ENCODE data around the gene CLDN6. TPM values are rescaled to one million over a fixed set of nuclear protein-coding genes. Genes with fewer than 3 reads are reported as not detected.

The CLDN6 gene
- polyA plus RNA-seq (2011; rRNA removed) (0.12 TPM in 1 of 2 replicates, not detected in the other), polyA minus RNA-seq (2011; rRNA and poly(A)+ RNA removed) (not detected in 2 replicates)

- Histone ChIP-seq H3K36me3 (ENCODE audit: control insufficient read depth, insufficient read depth, low read length) (peaks cover 11% of the 10 kb centered on the region), H3K27me3 (ENCODE audit: control insufficient read depth, insufficient read depth, low read length) (no peaks in the 10 kb centered on the region; the same call in 1 of the 2 replicates), H3K4me3 (ENCODE audit: low read depth, low read length) (no peak within 1 kb of the TSS)
- POLR2A ChIA-PET: no interaction called here
- DNase-seq (ENCODE audit: low read depth): no peak
- CTCF ChIA-PET: interaction anchor here (1.2 to 6.3 kb wide), 3 partner anchors 8 to 18 kb away, joined by 4 to 78 read pairs (median 4); no protein-coding TSS in a partner anchor
- 0 out of 2 replicates have a peak, but pooled peaks have one; percentile 8 for TF ChIP-seq CTCF (IDR thresholded peaks at IDR 0.05; ENCODE audit: insufficient read depth, low read depth, low read length)
Observed at GRCh38 chr16:3017794-3018506, at the start of gene CLDN6. Gene CLDN6 (minus strand): TSS chr16:3018183. CDS start chr16:3016021, 2,162 bp downstream.

GRCh38 chr16:3066440-3066748 lies 48.4 kb upstream of the CLDN6 start:
- Histone ChIP-seq H3K36me3 (ENCODE audit: control insufficient read depth, insufficient read depth, low read length) (no peaks in the 10 kb centered on the region), H3K27me3 (ENCODE audit: control insufficient read depth, insufficient read depth, low read length) (no peaks in the 10 kb centered on the region), H3K4me3 (ENCODE audit: low read depth, low read length) (no peak overlapping the region)
- DNase-seq (ENCODE audit: low read depth): no peak
- CTCF ChIA-PET: interaction anchor here (0.7 kb wide), 1 partner anchor 26 kb away, joined by 3 read pairs; no protein-coding TSS in a partner anchor
- POLR2A ChIA-PET: no interaction called here
- TF ChIP-seq CTCF (IDR thresholded peaks at IDR 0.05; ENCODE audit: insufficient read depth, low read depth, low read length): no peak

GRCh38 chr16:3065742-3066439 lies 47.9 kb upstream of the CLDN6 start:
- TF ChIP-seq CTCF (IDR thresholded peaks at IDR 0.05; ENCODE audit: insufficient read depth, low read depth, low read length): no peak
- no peaks in the 10 kb centered on the region for H3K27me3 ChIP-seq (ENCODE audit: control insufficient read depth, insufficient read depth, low read length)
- POLR2A ChIA-PET: no interaction called here
- DNase-seq (ENCODE audit: low read depth): no peak
- CTCF ChIA-PET: interaction anchor here (0.7 kb wide), 1 partner anchor 27 kb away, joined by 3 read pairs; no protein-coding TSS in a partner anchor
- no peak overlapping the region for H3K4me3 ChIP-seq (ENCODE audit: low read depth, low read length)
- H3K36me3 ChIP-seq (ENCODE audit: control insufficient read depth, insufficient read depth, low read length): no peaks in the 10 kb centered on the region

DNA sequence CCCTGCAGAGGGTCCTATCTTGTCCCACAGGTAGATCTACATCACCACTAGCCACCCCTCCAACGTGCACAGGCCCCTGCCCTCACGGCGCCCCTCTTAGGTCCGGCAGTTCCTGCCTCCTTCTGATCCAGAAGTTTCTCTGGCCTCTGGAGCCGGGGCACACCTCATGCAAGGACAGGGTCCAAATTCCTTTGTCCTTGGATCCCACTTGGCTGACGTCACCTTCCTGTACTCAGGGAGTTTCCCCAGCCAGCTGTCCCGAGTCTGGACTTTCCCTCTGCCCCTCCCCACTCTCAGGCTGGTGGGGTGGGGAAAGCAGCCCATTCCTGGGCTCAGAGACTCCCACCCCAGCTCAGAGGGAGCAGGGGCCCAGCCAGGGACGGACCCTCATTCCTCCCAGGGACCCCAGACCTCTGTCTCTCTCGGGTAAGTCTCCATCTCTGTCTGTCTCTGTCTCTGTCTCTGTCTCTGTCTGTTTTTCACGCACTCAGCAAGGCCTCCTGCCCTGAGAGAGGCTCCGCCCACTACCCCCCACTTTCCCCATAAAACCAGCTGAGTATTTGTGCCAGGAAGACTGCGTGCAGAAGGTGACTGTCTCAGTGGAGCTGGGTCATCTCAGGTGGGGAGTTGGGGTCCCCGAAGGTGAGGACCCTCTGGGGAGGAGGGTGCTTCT lies 47.2 kb upstream of the CLDN6 start, which contains the start of gene IL32:
Gene IL32 (plus strand): TSS at position 572 of the 673 bp plus-strand sequence. CDS start 172 bp downstream, outside the sequence.
- no peaks in the 10 kb centered on the region for H3K27me3 ChIP-seq (ENCODE audit: control insufficient read depth, insufficient read depth, low read length)
- no peaks in the 10 kb centered on the region for H3K36me3 ChIP-seq (ENCODE audit: control insufficient read depth, insufficient read depth, low read length)
- peak; percentile 9 for DNase-seq (ENCODE audit: low read depth)
- POLR2A ChIA-PET: no interaction called here
- CTCF ChIA-PET: interaction anchor here (3.0 kb wide), 1 partner anchor 65 kb away, joined by 12 read pairs; no protein-coding TSS in a partner anchor
- H3K4me3 ChIP-seq (ENCODE audit: low read depth, low read length): no peak within 1 kb of the TSS
- no peak for TF ChIP-seq CTCF (IDR thresholded peaks at IDR 0.05; ENCODE audit: insufficient read depth, low read depth, low read length)
